Neutrophil (primary cell): Measurements from ENCODE around the gene NOD1.

Experiments used
- H3K27ac ChIP-seq: fragments of 200-600 bp; sonication (generic); 2 replicates; pipeline ENCODE4 v1.5.1; 2016; ENCODE audit warnings: mild to moderate bottlenecking, moderate library complexity
- H3K27me3 ChIP-seq: fragments of 200-600 bp; sonication (generic); 2 replicates; pipeline ENCODE4 v1.6.0; 2016; ENCODE audit warnings: mild to moderate bottlenecking
- H3K36me3 ChIP-seq: fragments of 200-600 bp; sonication (generic); 2 replicates; pipeline ENCODE4 v1.5.1; 2017
- H3K4me1 ChIP-seq, 2 experiments: fragments of 200-600 bp in 1 of 2; sonication (generic) in 1 of 2; 1 replicate in 1 of 2; 2 replicates in 1 of 2; pipeline versions ENCODE4 v1.5.1 to v1.6.1; 2013 to 2016; ENCODE audit warnings: low read depth in 1 of 2, low read length in 1 of 2, mild to moderate bottlenecking in 1 of 2, moderate library complexity in 1 of 2; ENCODE audit not compliant: control insufficient read depth in 1 of 2, insufficient read depth in 1 of 2
- H3K4me3 ChIP-seq, 2 experiments: fragments of 200-600 bp in 1 of 2; sonication (generic) in 1 of 2; 1 replicate in 1 of 2; 2 replicates in 1 of 2; pipeline ENCODE4 v1.5.1; 2013 to 2016; ENCODE audit warnings: low read depth in 1 of 2, low read length in 1 of 2, mild to moderate bottlenecking in 1 of 2, moderate library complexity in 1 of 2
- H3K9me3 ChIP-seq: fragments of 200-600 bp; sonication (generic); 2 replicates; pipeline ENCODE4 v1.5.1; 2016
- TF ChIP-seq, protein P1 (sequence below): fragments of 200-600 bp; sonication (generic); IDR thresholded peaks from 2 replicates; pipeline ENCODE4 v1.5.1; 2016; ENCODE audit warnings: antibody characterized with exemption

Gene NOD1

DNA sequence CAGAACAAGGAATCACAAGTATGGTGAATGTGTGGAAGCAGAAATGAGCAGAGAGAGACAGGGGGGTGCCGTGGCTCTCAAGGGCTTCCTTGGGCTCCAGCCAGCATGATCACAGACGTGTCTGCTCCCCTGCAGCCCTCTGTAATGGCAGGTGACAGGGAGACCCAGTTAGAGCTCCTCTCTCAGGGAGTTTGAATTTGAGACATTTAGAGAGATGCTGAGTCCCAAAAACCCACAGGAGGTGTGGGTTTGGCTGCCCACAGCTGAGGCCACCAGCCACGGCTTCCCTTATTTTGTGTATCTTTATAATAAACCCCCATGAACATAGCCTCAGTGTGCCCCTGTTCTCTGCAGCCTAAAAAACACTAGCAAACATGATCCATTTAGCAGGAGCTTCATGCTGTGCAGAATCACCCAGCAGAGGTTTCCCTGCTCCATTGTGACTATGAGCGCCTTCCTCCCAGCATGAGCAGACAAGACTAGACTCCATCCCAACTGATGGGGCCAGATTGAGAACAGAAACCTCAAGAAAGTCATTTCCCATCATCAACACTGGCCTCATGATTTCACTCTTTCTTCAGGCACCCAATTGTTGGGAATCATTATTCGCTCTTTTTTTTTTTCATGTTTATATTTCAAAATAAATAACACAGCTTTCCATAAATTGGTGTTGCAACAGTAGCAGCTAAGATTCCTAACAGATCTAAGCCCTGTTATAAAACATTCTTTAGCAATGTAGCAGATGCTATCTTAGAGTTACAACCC is 13.4 kb downstream of the NOD1 start:
- Histone ChIP-seq H3K27ac (peak overlapping the region; percentile 60), H3K9me3 (no peaks in the 10 kb centered on the region), H3K36me3 (no peaks in the 10 kb centered on the region), H3K27me3 (no peaks in the 10 kb centered on the region), H3K4me3 (no peak overlapping the region), H3K4me1 (peaks cover 40 to 55% of the 10 kb centered on the region in 2 experiments)
- TF ChIP-seq, protein P1, sequence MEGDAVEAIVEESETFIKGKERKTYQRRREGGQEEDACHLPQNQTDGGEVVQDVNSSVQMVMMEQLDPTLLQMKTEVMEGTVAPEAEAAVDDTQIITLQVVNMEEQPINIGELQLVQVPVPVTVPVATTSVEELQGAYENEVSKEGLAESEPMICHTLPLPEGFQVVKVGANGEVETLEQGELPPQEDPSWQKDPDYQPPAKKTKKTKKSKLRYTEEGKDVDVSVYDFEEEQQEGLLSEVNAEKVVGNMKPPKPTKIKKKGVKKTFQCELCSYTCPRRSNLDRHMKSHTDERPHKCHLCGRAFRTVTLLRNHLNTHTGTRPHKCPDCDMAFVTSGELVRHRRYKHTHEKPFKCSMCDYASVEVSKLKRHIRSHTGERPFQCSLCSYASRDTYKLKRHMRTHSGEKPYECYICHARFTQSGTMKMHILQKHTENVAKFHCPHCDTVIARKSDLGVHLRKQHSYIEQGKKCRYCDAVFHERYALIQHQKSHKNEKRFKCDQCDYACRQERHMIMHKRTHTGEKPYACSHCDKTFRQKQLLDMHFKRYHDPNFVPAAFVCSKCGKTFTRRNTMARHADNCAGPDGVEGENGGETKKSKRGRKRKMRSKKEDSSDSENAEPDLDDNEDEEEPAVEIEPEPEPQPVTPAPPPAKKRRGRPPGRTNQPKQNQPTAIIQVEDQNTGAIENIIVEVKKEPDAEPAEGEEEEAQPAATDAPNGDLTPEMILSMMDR, result no peak

DNA sequence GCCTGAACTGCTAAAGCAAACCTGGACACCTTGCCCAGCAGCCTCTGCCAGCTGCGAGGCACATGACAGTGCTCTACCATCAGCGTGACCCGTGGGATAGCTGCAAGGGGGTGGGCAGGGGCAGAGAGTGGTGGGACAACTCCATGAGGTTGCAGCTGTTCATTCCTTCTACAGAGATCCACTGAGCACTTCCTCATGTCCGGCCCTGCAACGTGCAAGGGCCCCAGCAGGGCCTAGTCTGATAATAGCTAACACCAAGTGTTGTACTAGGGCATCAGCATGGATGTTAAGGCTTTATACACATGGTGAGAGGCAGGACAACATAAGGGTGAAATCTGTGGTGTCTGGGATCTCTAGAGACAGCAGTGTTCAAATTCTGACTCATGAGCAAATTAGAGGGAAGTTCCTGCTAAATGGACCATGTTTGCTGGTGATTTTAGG is 14.3 kb downstream of the NOD1 start:
- TF ChIP-seq, protein P1, result no peak

DNA sequence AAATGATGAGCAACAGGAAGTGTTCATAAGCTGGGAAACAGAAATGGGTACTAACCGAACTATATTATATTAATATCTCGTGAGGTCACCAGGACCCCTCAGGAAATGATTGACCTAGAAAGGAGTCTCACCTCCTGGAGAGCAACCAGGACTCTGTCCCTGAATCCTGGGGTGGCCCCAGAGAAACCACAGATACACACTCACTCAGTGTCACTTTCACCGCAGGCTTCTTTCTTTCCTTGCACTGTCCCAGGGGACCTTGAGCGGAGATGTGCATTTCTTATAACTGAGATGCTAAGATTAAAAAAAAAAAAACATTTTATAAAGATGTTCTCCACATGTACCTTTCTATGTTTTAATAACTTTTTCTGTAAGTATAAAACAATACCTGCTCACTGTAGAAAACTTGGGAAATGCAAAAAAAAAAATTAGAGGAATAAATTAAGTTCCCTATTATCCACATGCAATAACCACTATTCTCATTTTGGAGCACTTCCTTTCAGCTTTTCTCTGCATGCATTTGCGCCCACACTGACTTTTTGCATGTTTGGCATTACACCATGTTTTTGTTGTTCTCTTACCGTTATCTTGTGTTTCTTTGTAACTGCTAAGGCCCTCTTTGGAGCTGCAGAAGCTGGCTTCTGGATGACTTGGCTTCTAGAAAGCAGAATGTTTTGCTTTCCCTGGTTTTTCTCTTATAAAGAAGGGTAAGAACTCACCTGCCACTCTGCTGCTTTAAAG is 15.0 kb downstream of the NOD1 start:
- Histone ChIP-seq H3K27ac (peak overlapping the region; percentile 60), H3K4me1 (peaks cover 32 to 46% of the 10 kb centered on the region in 2 experiments), H3K9me3 (no peaks in the 10 kb centered on the region), H3K36me3 (no peaks in the 10 kb centered on the region), H3K27me3 (no peaks in the 10 kb centered on the region), H3K4me3 (no peak overlapping the region)
- TF ChIP-seq, protein P1, result no peak

More for the DNA sequence above, 14.3 kb downstream of the NOD1 start:
- no peak overlapping the region for H3K4me3 ChIP-seq
- peak overlapping the region; percentile 60 for H3K27ac ChIP-seq
- no peaks in the 10 kb centered on the region for H3K36me3 ChIP-seq
- H3K4me1 ChIP-seq, result peaks cover 39 to 53% of the 10 kb centered on the region in 2 experiments
- H3K27me3 ChIP-seq, result no peaks in the 10 kb centered on the region
- no peaks in the 10 kb centered on the region for H3K9me3 ChIP-seq

DNA sequence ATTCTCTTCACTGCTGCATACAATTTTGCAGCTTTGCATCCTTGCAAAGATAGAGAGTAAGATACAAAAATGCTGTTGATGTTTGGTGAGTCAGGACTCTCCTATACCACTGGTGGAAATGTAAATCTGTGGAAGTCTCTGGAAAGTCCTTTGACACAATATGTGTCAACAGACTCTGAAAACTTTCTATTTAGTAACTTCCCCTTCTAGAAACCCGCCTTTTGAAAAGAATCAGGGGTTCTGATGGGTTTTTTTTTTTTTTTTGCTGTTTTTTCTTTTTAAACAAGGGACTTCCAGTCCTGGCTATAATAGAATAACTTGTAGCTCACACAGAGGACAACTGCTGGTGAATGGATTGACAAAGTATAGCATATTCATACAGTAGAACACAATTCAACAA is 16.4 kb downstream of the NOD1 start:
- Histone ChIP-seq H3K4me1 (peaks cover 19 to 32% of the 10 kb centered on the region in 2 experiments), H3K27me3 (no peaks in the 10 kb centered on the region), H3K4me3 (no peak overlapping the region), H3K27ac (no peak overlapping the region), H3K9me3 (no peaks in the 10 kb centered on the region), H3K36me3 (peaks cover 5% of the 10 kb centered on the region)
- TF ChIP-seq, protein P1, result no peak

DNA sequence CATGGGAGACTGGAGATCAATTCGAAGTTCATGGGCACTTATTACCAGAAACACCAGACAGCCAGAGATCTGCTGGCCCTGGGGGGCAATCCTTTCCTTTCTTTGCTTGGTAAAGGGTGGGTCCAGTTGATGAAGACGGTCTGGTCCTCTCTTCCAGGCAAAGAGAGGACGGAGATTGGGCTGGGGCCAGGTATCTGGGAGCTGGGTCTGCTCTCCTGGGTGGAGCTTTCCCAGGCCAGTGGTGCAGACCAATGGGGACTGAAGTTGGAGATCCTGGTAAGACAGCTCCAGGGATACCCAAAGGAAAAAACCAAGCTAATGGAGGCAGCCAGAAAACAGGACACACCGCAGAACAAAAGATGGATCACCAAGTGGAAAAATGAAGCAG is 18.3 kb downstream of the NOD1 start:
- no peak overlapping the region for H3K27ac ChIP-seq
- H3K4me1 ChIP-seq, result peaks cover 18 to 23% of the 10 kb centered on the region in 2 experiments
- peaks cover 21% of the 10 kb centered on the region for H3K36me3 ChIP-seq
- H3K27me3 ChIP-seq, result no peaks in the 10 kb centered on the region
- TF ChIP-seq, protein P1, result no peak
- H3K9me3 ChIP-seq, result no peaks in the 10 kb centered on the region
- H3K4me3 ChIP-seq, result no peak overlapping the region
